ENCODE measurements around the gene SYN1. TPM values are rescaled to one million over a fixed set of nuclear protein-coding genes. Genes with fewer than 3 reads are reported as not detected.

SYN1 gene
- total and polyA plus RNA-seq, 5 donors from 2014 or later, result 0.18 to 0.34 TPM; not detected in 3

DNA sequence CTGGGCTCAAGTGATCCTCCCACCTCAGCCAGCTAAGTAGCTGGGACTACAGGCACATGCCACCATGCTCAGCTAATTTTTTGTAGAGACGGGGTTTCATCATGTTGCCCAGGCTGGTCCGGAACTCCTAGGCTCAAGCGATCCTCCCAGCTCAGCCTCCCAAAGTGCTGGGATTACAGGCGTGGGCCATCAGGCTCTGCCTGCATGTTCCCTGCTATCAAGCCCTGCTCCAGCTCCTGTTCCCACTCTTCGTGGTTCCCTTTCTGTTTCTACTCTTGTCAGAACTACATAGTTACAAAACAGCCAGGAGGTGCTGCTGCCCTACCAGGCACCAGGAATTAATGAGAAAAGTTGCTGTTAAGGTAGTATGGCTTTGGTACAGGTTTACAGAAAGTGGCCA lies 28.7 kb downstream of the SYN1 start:
- DNase-seq (no peak), ATAC-seq (ENCODE audit: low read depth in 2 of 2) (no peak)
- Mint-ChIP-seq H3K9me3 (peaks cover 0 to 6% (median 0%) of the 10 kb centered on the region in 7 donors), H3K4me3 (no peak overlapping the region), H3K4me1 (peaks cover 0 to 11% (median under 1%) of the 10 kb centered on the region in 4 donors), H3K27ac (no peak overlapping the region), H3K27me3 (no peaks in the 10 kb centered on the region), H3K36me3 (peaks cover under 1% of the 10 kb centered on the region)
- H3K4me3 ChIP-seq (ENCODE audit: low read depth, low read length), result no peak overlapping the region
- no peaks in the 10 kb centered on the region for H3K27me3 ChIP-seq (ENCODE audit: control insufficient read depth, insufficient read depth, low read length)
- peaks cover 3% of the 10 kb centered on the region for H3K4me1 ChIP-seq (ENCODE audit: control insufficient read depth, insufficient read depth, low read length, poor library complexity, severe bottlenecking)
- no peaks in the 10 kb centered on the region for H3K9me3 ChIP-seq (ENCODE audit: control insufficient read depth in 2 of 2, low read length in 2 of 2)
- no peaks in the 10 kb centered on the region for H3K36me3 ChIP-seq (ENCODE audit: control insufficient read depth, insufficient read depth, low read length)
- H3K27ac ChIP-seq (ENCODE audit: insufficient read depth, low read length, poor library complexity, severe bottlenecking), result no peak overlapping the region

- Histone ChIP-seq H3K27ac (ENCODE audit: insufficient read depth, low read length, poor library complexity, severe bottlenecking) (no peak overlapping the region), H3K4me3 (ENCODE audit: low read depth, low read length) (no peak overlapping the region), H3K4me1 (ENCODE audit: control insufficient read depth, insufficient read depth, low read length, poor library complexity, severe bottlenecking) (peaks cover 2% of the 10 kb centered on the region), H3K27me3 (ENCODE audit: control insufficient read depth, insufficient read depth, low read length) (no peaks in the 10 kb centered on the region), H3K9me3 (ENCODE audit: control insufficient read depth in 2 of 2, low read length in 2 of 2) (no peaks in the 10 kb centered on the region), H3K36me3 (ENCODE audit: control insufficient read depth, insufficient read depth, low read length) (no peaks in the 10 kb centered on the region)
- DNase-seq (no peak), ATAC-seq (ENCODE audit: low read depth in 2 of 2) (no peak)
- Mint-ChIP-seq H3K9me3 (no peaks in the 10 kb centered on the region), H3K4me3 (no peak overlapping the region), H3K27me3 (no peaks in the 10 kb centered on the region), H3K36me3 (peaks cover 5% of the 10 kb centered on the region), H3K4me1 (peaks cover 0 to 9% (median 4%) of the 10 kb centered on the region in 4 donors), H3K27ac (peak overlapping the region in 1 of 3 donors; percentile 50)
Observed at GRCh38 chrX:47587906-47588735, 31.5 kb downstream of the SYN1 start.

- Histone ChIP-seq H3K27me3 (ENCODE audit: control insufficient read depth, insufficient read depth, low read length) (no peaks in the 10 kb centered on the region), H3K36me3 (ENCODE audit: control insufficient read depth, insufficient read depth, low read length) (no peaks in the 10 kb centered on the region), H3K4me3 (ENCODE audit: low read depth, low read length) (no peak overlapping the region), H3K9me3 (ENCODE audit: control insufficient read depth in 2 of 2, low read length in 2 of 2) (no peaks in the 10 kb centered on the region), H3K4me1 (ENCODE audit: control insufficient read depth, insufficient read depth, low read length, poor library complexity, severe bottlenecking) (peaks cover 10% of the 10 kb centered on the region), H3K27ac (ENCODE audit: insufficient read depth, low read length, poor library complexity, severe bottlenecking) (no peak overlapping the region)
- Mint-ChIP-seq H3K36me3 (peaks cover 5% of the 10 kb centered on the region), H3K4me1 (peaks cover 0 to 12% (median 4%) of the 10 kb centered on the region in 4 donors), H3K27ac (peak overlapping the region in 1 of 3 donors; percentile 50), H3K27me3 (no peaks in the 10 kb centered on the region), H3K9me3 (no peaks in the 10 kb centered on the region), H3K4me3 (no peak overlapping the region)
- DNase-seq, result no peak
- no peak for ATAC-seq (ENCODE audit: low read depth in 2 of 2)
Observed at GRCh38 chrX:47587091-47587891, 32.4 kb downstream of the SYN1 start.

- ATAC-seq (ENCODE audit: low read depth in 2 of 2), result no peak
- H3K36me3 Mint-ChIP-seq, result peaks cover 5% of the 10 kb centered on the region
- H3K27ac Mint-ChIP-seq, result peak overlapping the region in 2 of 3 donors; percentile 44 to 48
- Histone ChIP-seq H3K27ac (ENCODE audit: insufficient read depth, low read length, poor library complexity, severe bottlenecking) (no peak overlapping the region), H3K9me3 (ENCODE audit: control insufficient read depth in 2 of 2, low read length in 2 of 2) (no peaks in the 10 kb centered on the region), H3K4me1 (ENCODE audit: control insufficient read depth, insufficient read depth, low read length, poor library complexity, severe bottlenecking) (peaks cover 20% of the 10 kb centered on the region), H3K27me3 (ENCODE audit: control insufficient read depth, insufficient read depth, low read length) (no peaks in the 10 kb centered on the region), H3K4me3 (ENCODE audit: low read depth, low read length) (no peak overlapping the region), H3K36me3 (ENCODE audit: control insufficient read depth, insufficient read depth, low read length) (no peaks in the 10 kb centered on the region)
- H3K4me1 Mint-ChIP-seq, result peaks cover 0 to 19% (median 11%) of the 10 kb centered on the region in 4 donors
- no peaks in the 10 kb centered on the region for H3K9me3 Mint-ChIP-seq
- H3K4me3 Mint-ChIP-seq, result no peak overlapping the region
- no peak for DNase-seq
- H3K27me3 Mint-ChIP-seq, result no peaks in the 10 kb centered on the region
Observed at GRCh38 chrX:47586043-47586787, 33.4 kb downstream of the SYN1 start.

- no peak overlapping the region for H3K27ac Mint-ChIP-seq
- Histone ChIP-seq H3K27me3 (ENCODE audit: control insufficient read depth, insufficient read depth, low read length) (no peaks in the 10 kb centered on the region), H3K4me3 (ENCODE audit: low read depth, low read length) (no peak overlapping the region), H3K36me3 (ENCODE audit: control insufficient read depth, insufficient read depth, low read length) (no peaks in the 10 kb centered on the region), H3K27ac (ENCODE audit: insufficient read depth, low read length, poor library complexity, severe bottlenecking) (no peak overlapping the region), H3K4me1 (ENCODE audit: control insufficient read depth, insufficient read depth, low read length, poor library complexity, severe bottlenecking) (peaks cover 20% of the 10 kb centered on the region), H3K9me3 (ENCODE audit: control insufficient read depth in 2 of 2, low read length in 2 of 2) (no peaks in the 10 kb centered on the region)
- no peaks in the 10 kb centered on the region for H3K9me3 Mint-ChIP-seq
- peaks cover 5% of the 10 kb centered on the region for H3K36me3 Mint-ChIP-seq
- no peak for ATAC-seq (ENCODE audit: low read depth in 2 of 2)
- no peaks in the 10 kb centered on the region for H3K27me3 Mint-ChIP-seq
- H3K4me3 Mint-ChIP-seq, result no peak overlapping the region
- DNase-seq, result no peak
- H3K4me1 Mint-ChIP-seq, result peaks cover 0 to 22% (median 11%) of the 10 kb centered on the region in 4 donors
Observed at GRCh38 chrX:47585273-47585672, 34.4 kb downstream of the SYN1 start.

DNA sequence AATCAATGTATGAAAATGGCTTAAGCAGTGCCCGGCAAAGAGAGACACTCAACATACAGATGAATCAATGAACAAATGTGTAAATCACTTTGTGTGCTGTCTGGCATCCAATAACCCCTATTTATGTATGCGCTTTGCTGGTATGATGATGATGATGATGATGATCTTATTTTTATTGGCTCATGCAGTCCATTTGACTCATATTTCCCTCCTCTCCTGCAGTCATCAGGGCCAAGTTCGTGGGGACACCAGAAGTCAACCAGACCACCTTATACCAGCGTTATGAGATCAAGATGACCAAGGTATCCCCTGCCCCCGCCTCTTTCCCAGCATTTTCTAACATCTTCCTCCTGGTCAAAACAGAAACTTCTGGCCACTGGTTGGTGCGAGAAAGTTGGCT lies 34.9 kb downstream of the SYN1 start:
- Mint-ChIP-seq H3K27ac (peak overlapping the region in 1 of 3 donors; percentile 26), H3K4me1 (peaks cover 0 to 22% (median 12%) of the 10 kb centered on the region in 4 donors), H3K4me3 (peak overlapping the region in 1 of 4 donors; percentile 71)

DNA sequence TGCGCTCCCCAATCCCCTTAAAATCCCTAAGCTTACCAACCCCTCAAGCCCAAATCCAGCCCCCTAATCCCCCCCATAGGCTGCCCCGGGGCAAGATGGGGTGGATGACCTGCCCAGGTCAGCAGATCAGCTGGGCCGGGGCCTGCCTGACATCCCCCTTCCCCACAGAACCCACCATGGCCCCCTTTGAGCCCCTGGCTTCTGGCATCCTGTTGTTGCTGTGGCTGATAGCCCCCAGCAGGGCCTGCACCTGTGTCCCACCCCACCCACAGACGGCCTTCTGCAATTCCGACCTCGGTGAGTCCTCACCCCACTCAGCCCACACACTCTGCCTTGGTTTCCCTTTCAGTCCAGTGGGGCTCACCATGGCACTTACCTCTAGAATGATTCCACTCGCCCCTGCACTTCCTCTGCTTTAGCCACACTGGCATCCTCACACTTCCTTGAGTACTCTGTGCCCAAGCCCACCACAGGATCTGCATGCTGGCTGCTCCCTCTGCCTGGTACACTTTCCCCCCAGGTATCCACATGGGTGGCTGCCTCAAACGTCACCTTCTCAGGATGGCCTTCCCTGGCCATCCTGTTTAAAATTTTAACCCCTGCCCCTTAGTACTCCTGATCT lies 36.3 kb downstream of the SYN1 start:
- Histone ChIP-seq H3K9me3 (ENCODE audit: control insufficient read depth in 2 of 2, low read length in 2 of 2) (no peaks in the 10 kb centered on the region), H3K4me1 (ENCODE audit: control insufficient read depth, insufficient read depth, low read length, poor library complexity, severe bottlenecking) (peaks cover 23% of the 10 kb centered on the region), H3K27ac (ENCODE audit: insufficient read depth, low read length, poor library complexity, severe bottlenecking) (no peak overlapping the region), H3K27me3 (ENCODE audit: control insufficient read depth, insufficient read depth, low read length) (no peaks in the 10 kb centered on the region), H3K4me3 (ENCODE audit: low read depth, low read length) (no peak overlapping the region), H3K36me3 (ENCODE audit: control insufficient read depth, insufficient read depth, low read length) (no peaks in the 10 kb centered on the region)
- H3K4me3 Mint-ChIP-seq, result peak overlapping the region in 2 of 4 donors; percentile 57 to 71
- H3K4me1 Mint-ChIP-seq, result peaks cover 0 to 24% (median 14%) of the 10 kb centered on the region in 4 donors
- peaks cover 5% of the 10 kb centered on the region for H3K36me3 Mint-ChIP-seq
- H3K27ac Mint-ChIP-seq, result peak overlapping the region in 2 of 3 donors; percentile 31 to 92
- H3K27me3 Mint-ChIP-seq, result no peaks in the 10 kb centered on the region
- H3K9me3 Mint-ChIP-seq, result no peaks in the 10 kb centered on the region
- DNase-seq (no peak), ATAC-seq (ENCODE audit: low read depth in 2 of 2) (no peak)

More for the DNA sequence above, 34.9 kb downstream of the SYN1 start:
- Mint-ChIP-seq H3K27me3 (no peaks in the 10 kb centered on the region), H3K36me3 (peaks cover 5% of the 10 kb centered on the region), H3K9me3 (no peaks in the 10 kb centered on the region)
- H3K9me3 ChIP-seq (ENCODE audit: control insufficient read depth in 2 of 2, low read length in 2 of 2), result no peaks in the 10 kb centered on the region
- no peaks in the 10 kb centered on the region for H3K27me3 ChIP-seq (ENCODE audit: control insufficient read depth, insufficient read depth, low read length)
- peaks cover 20% of the 10 kb centered on the region for H3K4me1 ChIP-seq (ENCODE audit: control insufficient read depth, insufficient read depth, low read length, poor library complexity, severe bottlenecking)
- no peaks in the 10 kb centered on the region for H3K36me3 ChIP-seq (ENCODE audit: control insufficient read depth, insufficient read depth, low read length)
- DNase-seq (no peak), ATAC-seq (ENCODE audit: low read depth in 2 of 2) (no peak)
- no peak overlapping the region for H3K27ac ChIP-seq (ENCODE audit: insufficient read depth, low read length, poor library complexity, severe bottlenecking)
- no peak overlapping the region for H3K4me3 ChIP-seq (ENCODE audit: low read depth, low read length)

Measured in CD4-positive, CD25-positive, alpha-beta regulatory T cell (primary cell).